Fibroblast of skin of abdomen (primary cell): ENCODE measurements around the gene BCS1L. TPM values are rescaled to one million over a fixed set of nuclear protein-coding genes. Genes with fewer than 3 reads are reported as not detected.
A peak's percentile ranks its signal among the peaks of the same experiment; 100 is the strongest.

ENCODE experiments used
- DNase-seq: peaks from one replicate; pipeline ENCODE4 v3.0.0-alpha.2; 2013
- polyA plus RNA-seq, 2 experiments: library from polyadenylated mRNA; unstranded; fragments of 120-200 nt; gene quantifications; one replicate each; pipeline ENCODE4 v1.2.1, GENCODE V29; 2013; ENCODE audit not compliant: insufficient read length in 2 of 2

BCS1L gene, protein sequence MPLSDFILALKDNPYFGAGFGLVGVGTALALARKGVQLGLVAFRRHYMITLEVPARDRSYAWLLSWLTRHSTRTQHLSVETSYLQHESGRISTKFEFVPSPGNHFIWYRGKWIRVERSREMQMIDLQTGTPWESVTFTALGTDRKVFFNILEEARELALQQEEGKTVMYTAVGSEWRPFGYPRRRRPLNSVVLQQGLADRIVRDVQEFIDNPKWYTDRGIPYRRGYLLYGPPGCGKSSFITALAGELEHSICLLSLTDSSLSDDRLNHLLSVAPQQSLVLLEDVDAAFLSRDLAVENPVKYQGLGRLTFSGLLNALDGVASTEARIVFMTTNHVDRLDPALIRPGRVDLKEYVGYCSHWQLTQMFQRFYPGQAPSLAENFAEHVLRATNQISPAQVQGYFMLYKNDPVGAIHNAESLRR
- polyA plus RNA-seq (2013, experiment 1 of 2; ENCODE audit: insufficient read length): 34.9 TPM
- polyA plus RNA-seq (2013, experiment 2 of 2; ENCODE audit: insufficient read length): 35.2 TPM

DNA sequence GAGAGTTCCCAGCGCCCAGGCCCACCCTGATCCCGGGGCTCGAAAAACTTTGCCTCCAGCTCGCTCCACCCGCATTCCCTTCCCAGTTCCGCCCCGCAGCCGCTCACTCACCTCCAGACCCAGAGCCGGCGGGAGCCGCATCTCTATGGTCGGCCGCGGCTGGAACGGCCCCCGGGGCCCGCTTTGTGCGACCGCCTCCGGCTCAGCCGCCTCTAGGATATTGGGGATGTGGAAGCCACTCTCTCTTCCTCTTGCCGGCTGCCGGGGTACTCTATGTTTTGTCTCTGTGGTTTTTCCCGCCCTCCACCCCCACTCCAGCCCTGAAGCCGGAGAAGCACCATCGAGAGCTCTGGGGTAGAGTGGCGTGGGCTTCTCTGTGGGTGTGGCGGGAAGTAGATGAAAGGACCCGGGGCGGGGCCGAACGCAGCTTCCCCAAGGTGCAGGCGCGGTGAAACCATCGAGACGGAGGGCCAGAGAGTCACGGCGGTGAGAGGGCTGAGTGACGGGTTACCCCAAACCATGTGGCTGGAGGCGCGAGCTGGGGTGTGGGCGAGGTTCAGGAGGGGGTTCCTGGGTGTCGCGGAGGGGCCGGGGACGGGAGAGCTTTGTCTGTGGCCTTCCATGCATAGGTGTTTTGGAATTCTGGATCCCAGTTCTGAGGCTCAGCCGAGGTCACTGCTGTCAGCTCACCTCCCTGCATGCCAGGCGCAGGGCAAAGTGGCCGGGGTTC lies at the start of gene BCS1L, which contains the start of gene ZNF142:
Gene BCS1L, plus strand, starts transcription at position 426 of the 730 bp plus-strand sequence. CDS start 1,305 bp downstream, outside the sequence.
Gene ZNF142, minus strand, starts transcription at position 366 of the 730 bp plus-strand sequence. CDS start 3,194 bp downstream, outside the sequence.
- peak; percentile 88 for DNase-seq

DNA sequence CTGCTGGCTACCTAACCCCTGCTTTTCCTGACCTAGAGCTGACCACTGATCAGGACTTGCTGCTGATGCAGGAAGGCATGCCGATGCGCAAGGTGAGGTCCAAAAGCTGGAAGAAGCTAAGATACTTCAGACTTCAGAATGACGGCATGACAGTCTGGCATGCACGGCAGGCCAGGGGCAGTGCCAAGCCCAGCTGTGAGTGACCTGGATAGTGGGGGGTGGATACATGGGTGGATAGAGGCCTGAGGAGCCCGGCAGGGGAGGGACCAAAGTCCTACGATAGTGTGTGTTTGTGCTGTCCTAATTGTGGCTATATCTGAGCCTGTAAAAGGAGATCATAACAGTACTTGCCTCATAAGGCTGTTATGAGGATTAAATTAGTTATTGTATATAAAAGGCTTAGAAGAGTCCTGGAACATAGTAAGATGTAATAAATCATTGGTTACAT lies 43.6 kb upstream of the BCS1L start:
- DNase-seq: no peak

DNA sequence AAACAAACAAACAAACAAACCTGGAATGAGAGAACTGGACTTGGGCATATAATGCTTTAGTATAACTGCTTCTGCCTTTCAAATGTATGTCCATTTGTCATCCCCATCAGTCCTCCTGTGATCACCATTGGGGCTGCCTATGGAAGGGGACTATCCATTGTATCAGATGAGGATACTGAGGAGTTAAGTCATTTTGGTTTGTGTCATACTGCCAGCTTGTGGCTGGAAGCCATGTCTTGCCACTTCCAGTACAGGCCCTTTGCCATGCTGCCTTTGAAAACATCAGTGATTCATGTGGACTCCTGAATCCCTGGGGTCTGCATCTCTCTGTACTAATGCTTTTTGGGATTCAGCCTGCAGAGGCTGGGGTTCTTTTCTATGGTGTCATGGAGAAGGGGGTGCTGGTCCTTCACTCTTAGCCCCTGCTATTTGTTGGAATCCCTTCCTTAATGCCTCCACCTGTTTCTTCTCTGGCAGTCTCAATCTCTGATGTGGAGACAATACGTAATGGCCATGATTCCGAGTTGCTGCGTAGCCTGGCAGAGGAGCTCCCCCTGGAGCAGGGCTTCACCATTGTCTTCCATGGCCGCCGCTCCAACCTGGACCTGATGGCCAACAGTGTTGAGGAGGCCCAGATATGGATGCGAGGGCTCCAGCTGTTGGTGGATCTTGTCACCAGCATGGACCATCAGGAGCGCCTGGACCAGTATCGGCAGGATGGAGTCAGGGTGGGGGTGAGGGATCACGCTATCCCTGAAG lies 41.2 kb upstream of the BCS1L start:
- no peak for DNase-seq

DNA sequence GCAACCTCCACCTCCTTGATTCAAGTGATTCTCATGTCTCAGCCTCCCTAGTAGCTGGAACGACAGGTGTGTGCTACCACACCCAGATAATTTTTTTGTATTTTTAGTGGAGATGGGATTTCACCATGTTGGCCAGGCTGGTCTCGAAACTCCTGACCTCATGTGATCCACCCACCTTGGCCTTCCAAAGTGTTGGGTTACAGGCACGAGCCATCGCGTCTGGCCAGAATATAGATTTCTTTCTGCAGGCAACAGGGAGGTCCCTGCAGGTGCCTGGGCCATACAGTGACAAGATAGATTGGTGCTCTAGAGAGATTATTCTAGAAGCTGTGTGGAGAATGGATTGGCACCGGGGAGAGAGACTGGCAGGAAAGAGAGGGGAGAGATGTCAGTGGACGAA lies 38.5 kb upstream of the BCS1L start:
- no peak for DNase-seq

DNA sequence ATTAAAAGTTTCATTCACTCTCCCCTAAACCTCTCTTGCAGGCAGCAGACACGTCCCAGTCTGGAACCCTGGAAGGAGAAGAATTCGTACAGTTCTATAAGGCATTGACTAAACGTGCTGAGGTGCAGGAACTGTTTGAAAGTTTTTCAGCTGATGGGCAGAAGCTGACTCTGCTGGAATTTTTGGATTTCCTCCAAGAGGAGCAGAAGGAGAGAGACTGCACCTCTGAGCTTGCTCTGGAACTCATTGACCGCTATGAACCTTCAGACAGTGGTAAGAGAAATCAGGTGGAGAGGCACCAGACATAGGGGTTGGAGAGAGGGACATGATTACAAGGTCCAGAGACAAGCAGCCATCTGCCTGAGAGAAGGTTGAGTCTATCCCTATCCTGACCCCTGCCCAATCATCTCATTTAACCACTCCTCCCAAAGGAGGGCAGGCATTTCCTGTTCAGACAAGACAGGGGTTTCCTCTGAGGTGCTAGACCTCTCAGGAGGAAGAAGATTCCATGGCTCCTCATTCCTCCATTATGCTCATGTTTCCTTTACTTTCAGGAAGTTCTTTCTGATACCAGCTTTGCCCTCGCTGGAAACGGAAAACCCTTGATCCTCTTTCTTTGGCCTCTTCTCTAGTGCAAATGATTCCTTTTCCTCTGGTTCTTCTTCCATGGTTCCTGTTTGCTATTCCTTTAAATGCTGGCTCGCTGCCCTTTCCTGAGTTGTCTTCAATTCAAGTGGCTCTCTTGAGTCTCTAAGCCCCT lies 36.7 kb upstream of the BCS1L start:
- peak; percentile 48 for DNase-seq

DNA sequence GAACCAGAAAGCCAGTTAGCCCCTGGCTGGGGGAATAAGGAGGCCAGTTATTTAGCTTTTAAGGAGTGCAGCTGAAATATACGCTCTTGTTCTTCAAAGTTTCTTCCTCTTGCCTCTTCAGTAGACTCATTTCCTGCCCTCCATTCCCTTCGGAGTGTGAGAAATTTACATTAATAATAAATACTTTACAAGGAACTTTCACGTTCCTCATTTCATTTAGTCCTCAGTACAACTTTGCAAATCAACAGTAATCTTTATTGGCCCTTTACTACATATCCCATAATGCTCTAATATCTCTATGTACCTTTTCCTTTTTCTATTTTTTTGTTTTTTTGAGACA lies 36.1 kb upstream of the BCS1L start:
- no peak for DNase-seq

DNA sequence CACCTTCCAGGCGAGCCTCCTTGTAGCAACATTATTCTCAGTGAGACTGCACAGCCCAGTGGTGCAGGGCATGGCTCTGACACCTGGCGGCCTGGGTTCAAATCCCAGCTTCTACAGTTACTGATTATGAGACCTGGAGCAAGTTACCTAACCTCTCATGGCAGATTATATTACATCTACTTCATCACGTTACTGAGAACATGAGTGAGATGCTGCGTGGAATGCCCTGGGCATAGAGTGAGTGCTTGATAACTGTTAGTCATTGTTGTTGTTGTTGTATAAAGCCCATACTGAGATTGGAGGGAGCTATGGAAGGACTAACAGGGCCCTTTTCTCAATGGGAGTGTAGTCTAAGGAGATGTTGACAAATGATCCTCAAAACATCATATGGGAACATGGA lies 33.1 kb upstream of the BCS1L start:
- DNase-seq: no peak

DNA sequence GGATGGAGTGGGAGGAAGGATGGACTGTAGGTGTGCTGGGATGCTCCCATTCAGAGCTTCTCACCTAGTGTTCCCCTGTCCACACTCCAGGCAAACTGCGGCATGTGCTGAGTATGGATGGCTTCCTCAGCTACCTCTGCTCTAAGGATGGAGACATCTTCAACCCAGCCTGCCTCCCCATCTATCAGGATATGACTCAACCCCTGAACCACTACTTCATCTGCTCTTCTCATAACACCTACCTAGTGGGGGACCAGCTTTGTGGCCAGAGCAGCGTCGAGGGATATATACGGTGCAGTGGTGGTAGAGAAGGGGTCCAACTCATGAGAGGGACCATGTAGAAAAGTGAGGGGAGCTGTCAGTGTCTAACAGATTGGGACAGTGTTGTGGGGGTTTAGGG lies 31.5 kb upstream of the BCS1L start:
- no peak for DNase-seq

DNA sequence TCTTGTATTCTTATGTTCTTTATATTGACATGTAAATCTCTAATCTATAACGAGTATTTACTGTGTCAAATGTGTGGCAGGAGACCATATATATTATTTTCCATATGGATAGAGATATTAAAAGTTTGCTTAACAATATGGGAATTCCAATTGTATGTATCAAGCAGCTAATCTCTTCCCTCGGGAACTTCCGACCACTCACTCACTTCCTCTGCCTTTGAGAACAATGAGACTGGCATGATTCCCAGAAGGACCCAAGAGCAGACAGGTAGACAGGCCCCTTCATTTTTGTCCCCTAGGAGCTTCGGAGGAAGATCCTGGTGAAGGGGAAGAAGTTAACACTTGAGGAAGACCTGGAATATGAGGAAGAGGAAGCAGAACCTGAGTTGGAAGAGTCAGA lies 27.6 kb upstream of the BCS1L start:
- DNase-seq: peak; percentile 29

DNA sequence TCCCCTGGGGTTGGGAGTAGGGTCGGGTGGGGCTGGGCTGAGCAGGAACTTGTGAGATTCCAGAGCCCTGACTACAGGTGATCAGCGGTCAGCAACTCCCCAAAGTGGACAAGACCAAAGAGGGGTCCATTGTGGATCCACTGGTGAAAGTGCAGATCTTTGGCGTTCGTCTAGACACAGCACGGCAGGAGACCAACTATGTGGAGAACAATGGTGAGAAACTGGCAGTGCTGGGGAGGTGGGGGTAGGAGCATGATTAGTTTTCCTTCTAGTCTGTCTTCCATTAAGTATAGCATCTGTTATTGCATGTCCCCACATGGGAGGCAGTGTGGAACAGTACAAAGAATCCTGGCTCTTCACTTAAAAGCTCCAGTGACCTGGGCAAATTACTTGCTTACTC lies 23.8 kb upstream of the BCS1L start:
- DNase-seq: no peak

DNA sequence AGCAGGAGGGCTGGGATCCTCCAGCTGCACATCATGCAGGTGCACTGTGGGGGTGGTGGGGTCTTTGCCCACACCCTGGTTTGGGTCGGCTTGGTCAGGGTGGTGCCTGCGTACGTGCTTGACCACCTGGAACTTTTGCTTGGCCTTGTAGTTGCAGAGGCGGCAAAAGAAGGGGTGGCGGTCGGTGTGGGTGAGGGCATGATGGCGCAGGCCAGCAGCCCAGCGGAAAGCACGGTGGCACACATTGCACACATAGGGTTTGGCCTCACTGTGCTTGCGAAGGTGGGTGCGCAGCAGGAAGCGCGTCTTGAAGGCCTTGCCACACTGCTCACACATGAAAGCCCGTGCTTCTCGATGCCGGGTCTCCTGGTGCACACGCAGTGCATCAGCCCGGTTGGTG lies 21.1 kb upstream of the BCS1L start:
- DNase-seq: no peak

DNA sequence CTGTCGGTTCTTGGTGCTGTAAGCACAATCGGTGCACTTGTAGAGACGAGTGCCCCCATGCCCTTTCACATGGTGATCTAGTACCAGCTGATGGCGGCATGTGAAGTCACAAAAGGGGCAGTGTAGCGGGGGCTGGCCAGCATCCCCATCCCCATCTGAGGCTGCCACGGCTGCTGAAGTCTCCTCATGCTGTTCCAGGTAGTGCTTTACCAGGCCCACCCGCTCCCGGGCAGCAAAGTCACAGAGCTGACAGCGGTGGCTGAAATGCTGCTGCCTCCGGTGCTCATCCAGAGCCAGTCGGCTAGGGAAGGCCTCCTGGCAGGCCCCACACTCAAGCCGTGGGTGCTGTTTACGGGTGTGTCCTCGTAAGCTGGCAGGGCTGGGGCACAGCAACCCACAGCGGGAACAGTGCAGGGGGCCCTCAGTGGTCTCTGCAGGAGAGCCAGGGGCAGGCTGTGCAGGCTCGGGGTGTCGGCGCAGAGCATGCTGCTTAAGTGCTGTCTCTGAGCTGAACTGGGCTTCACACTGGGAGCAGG lies 17.3 kb upstream of the BCS1L start:
- DNase-seq: no peak

DNA sequence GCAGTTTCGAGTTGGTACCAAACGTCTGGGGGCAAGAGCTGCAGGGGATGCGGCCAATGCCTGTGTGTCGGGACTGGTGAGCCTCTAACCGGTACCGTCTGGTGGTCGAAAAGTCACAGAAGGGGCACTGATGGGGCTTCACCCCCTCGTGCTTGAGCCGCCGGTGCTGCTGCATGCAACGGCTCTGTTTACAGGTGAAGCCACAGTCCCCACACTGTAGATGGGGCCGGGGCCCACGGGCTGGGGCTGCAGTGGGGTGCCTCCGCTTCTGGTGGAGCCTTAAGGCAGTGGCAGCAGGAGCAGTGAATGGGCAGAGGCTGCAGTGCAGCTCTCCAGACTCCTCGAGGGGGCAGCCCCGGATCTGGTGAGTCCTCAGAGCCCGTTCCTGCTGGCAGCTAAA lies 16.7 kb upstream of the BCS1L start:
- no peak for DNase-seq

DNA sequence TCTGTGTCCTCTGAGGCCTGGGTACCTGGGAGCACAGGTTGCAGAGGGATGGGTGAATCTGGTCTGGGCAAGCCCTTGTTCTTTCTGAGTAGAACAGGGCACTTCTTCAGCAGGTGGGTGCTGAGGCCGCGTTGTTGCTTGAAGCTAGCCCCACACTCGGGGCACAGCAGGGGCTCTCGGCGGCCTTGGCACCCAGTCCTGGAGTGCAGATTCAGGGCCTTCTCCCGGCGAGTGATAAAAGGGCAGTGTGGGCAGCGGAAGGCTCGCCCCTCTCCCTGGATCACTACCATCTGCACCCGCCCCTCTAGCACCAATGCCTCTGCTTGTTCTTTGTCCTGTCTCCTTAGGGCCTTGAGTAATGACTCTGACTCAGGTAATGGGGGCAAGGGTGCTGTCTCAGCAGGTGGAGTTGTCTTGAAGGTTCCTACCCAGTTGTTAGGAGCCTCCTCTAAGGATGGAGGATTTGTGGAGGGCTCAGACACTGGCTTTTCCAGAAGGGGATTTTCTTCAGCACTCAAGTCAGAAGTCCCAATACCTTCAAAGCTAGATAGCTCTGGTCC lies 15.7 kb upstream of the BCS1L start:
- DNase-seq: no peak

DNA sequence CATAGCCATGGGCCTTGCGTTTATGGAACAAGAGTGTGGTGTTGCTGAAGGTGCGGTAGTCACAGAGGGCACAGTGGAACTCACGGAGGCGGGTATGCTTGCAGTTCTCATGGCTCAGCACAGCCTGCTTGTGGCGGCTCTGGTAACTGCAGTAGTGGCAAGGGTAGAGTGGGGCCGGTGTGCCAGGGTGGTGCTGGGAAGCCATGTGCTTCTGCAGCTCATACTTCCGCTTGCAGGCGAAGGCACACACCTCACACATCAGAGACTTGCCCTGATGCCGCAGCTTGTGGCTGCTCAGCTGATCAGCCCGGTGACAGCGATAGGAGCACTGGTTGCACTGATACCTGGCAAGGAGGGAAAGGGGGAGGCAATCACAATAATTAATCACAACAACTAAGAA lies 14.8 kb upstream of the BCS1L start:
- no peak for DNase-seq

DNA sequence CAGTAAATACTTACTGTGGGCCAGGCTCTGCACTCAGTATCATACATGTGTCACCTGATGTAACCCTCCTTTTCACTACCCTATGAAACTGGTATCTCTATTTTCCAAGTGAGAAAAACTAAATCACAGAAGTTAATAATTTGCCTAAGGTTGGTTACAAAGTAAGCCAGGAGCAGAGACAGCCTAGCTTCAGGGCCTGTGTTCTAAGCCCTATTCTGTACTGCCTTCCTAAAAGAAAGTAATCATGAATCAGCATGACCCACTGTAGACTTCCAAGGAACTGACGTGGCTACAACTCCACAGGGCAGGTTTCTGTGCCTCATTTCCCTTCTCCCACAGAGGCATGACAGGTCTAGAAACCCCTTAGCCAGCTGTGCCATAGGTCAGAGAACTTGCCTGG lies 14.4 kb upstream of the BCS1L start:
- no peak for DNase-seq

DNA sequence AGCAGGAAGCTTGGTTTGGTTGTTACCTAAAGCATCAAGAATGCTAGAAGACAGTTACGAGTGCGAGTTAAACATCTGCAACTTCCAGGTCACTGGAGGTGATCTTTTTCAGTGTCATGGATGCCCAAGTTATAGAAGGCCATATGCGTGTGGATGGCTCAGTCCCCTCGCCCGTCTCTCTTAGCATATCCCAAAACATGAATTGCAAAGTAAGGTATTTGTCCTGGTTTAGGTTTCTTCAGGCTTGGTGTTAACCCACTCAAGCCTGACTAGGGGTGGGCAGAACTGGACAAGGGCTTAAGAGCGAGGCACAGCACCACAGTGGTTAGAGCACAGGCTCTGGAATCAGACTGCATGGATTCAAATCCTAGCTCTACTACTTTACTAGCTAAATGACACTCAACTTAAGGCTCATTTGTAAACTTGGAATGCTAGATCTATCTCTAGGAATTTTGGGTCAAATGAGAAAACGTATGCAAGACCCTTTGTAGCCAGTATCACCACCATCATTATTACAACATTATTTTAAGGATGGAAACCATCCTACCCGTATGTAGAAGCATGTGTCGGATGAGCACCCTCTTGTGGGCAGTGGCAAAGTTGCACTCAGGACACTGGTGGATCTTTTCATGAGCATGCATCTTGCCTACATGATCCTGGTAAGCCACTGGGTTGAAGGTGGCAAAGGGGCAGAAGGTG lies 11.2 kb upstream of the BCS1L start:
- DNase-seq: peak; percentile 50

DNA sequence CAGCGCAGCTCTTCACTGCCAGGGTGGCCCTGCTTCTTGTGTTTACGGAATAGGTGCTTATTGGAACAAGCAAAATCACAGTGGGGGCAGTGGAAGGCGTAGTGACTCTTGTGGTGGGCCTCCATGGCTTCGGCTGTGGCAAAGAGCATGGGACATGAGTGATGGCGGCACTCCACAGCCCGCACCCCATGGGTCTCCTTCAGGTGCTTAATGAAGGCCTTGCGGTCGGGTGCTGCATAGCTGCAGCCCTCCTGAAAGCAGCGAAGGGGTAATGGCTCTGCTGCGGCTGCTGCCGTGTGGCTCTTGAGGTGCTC lies 10.7 kb upstream of the BCS1L start:
- DNase-seq: no peak

DNA sequence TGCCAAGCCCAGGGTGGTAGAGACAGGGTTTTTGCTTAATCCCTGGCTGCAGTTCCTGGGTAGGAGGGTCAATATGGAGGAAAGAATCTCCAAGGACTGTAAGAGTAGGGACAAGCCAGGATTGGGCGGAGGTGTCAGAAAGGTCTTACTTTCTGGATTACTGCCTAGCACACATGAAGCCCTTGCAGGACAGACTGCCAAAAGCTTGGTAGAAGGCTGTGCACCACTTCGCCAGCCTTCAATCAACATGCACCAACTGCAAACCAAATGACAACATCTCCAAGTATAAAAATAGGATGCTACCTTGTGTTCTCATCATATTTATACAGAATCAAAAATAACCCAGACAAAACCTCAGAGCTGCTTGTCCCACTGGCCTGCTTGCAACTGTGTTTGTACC lies 3.7 kb upstream of the BCS1L start:
- DNase-seq: no peak

DNA sequence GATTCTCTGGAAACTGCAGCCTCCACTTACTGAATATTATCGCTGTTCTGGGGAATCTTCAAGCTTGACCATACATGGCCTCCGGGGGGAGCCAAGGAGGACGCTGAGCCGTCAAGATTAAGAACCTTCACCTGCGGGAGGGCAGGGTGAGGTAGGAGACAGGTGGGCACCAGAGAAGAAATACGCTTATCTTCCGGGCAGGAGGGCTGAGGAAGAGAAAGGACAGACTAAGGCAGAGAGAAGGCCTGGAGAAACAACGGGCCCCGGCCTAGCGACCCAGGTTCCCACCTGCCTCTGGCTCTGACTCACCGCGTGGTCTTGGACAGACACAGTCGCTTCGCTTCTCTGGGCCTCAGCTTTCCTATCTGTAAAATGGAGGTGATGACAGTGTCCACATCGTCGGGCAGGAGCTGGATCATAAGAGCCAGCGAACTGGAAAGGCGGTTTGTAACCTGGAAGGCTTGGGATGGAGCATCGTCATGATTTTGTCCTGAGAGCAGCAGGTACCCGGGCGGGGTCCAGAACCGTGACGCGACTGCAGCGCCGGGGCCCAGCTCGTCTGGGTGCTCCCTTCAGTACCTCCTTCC lies 719 bp upstream of the BCS1L start:
- DNase-seq: peak; percentile 33

DNA sequence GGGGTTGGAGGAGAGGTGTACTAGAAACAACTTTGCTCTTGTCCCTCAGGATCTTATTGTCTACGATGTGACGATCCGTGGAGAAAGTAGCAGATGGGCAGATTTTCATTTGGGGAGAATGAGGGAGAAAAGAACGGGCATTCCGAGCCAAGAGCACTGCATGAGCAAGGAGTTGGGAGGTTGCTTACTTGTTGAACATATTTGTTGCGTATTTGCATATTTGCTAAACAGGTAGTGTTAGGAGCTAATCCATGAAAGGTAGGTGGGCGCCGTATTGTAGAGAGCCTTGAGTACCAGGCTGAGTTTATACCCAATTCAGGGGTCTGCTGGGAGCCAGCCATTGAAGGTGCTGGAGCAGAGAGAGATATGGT lies 490 bp downstream of the BCS1L start:
- no peak for DNase-seq
